ENCODE data around the gene CCDC57. TPM values are rescaled to one million over a fixed set of nuclear protein-coding genes. Genes with fewer than 3 reads are reported as not detected.

The CCDC57 gene
- total and polyA plus RNA-seq, 10 donors = 28.8 to 164 (median 51.9) TPM

DNA sequence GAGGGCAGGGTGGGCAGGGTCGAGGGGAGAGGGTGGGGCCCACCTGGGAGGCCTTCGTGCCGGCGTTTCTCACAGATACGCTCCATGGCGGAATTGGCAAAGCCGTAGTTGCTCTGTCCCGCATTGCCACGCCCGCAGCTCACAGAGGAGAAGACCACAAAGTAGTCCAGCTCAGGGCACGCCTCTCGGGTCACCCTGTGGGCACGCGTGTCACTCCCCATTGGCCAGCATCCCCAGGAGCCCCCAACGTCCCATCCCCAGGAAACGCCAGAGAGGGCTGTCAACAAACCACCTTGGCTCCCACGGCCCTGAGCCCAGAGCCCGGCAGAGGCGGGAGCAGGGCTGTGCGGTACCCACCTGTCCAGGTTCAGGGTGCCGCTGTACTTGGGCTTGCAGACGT lies 130.7 kb downstream of the CCDC57 start:
- peaks cover 0 to 13% (median 4%) of the 10 kb centered on the region in 6 donors for H3K4me1 ChIP-seq
- H3K27me3 ChIP-seq (replicated peaks in 1 of 7) = no peaks in the 10 kb centered on the region
- H3K36me3 ChIP-seq = peaks cover 0 to 95% (median 83%) of the 10 kb centered on the region in 6 donors
- DNase-seq = no peak
- no peak for TF ChIP-seq POLR2A (IDR thresholded peaks at IDR 0.05)
- TF ChIP-seq, protein P1, sequence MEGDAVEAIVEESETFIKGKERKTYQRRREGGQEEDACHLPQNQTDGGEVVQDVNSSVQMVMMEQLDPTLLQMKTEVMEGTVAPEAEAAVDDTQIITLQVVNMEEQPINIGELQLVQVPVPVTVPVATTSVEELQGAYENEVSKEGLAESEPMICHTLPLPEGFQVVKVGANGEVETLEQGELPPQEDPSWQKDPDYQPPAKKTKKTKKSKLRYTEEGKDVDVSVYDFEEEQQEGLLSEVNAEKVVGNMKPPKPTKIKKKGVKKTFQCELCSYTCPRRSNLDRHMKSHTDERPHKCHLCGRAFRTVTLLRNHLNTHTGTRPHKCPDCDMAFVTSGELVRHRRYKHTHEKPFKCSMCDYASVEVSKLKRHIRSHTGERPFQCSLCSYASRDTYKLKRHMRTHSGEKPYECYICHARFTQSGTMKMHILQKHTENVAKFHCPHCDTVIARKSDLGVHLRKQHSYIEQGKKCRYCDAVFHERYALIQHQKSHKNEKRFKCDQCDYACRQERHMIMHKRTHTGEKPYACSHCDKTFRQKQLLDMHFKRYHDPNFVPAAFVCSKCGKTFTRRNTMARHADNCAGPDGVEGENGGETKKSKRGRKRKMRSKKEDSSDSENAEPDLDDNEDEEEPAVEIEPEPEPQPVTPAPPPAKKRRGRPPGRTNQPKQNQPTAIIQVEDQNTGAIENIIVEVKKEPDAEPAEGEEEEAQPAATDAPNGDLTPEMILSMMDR (IDR thresholded peaks at IDR 0.05 in 8 of 11, conservative IDR thresholded peaks at IDR 0.05 in 3 of 11) = no peak
- TF ChIP-seq POLR2AphosphoS5 (IDR thresholded peaks at IDR 0.05) = no peak
- 91 to 96% (median 93%) methylated on average over 6 to 22 of the region's 22 CpGs for WGBS, 5 donors
- H3K9me3 ChIP-seq = no peaks in the 10 kb centered on the region
- H3K27ac ChIP-seq = no peak overlapping the region
- no peak overlapping the region for H3K4me3 ChIP-seq
- intact Hi-C loops (cut with DNase I; ENCODE audit: low total_unique reads) = no loop called here

DNA sequence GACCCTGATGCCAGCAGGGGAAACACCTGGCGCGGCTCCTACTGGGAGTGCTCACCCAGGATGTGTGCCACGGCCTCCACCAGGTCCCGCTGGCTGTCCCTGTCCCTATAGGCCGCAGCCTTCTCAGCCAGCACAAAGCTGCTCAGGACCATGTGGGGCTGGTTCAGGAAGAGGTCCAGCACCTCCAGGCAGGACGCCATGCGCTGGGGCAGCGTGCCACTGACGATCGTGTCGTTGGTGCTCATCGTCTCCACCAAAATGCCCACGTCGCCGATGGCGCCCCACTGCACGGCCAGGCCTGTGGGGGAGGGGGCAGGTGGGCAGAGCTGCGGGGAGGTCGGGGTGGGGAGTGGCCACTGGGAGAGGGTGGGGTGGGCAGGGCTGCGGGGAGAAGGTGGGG lies 131.1 kb downstream of the CCDC57 start:
- no peak overlapping the region for H3K27ac ChIP-seq
- intact Hi-C loops (cut with DNase I; ENCODE audit: low total_unique reads) = no loop called here
- DNase-seq = no peak
- H3K27me3 ChIP-seq (replicated peaks in 1 of 7) = no peaks in the 10 kb centered on the region
- no peak overlapping the region for H3K4me3 ChIP-seq
- 87 to 98% (median 94%) methylated on average over 3 to 20 of the region's 20 CpGs for WGBS, 5 donors
- peaks cover 0 to 91% (median 79%) of the 10 kb centered on the region in 6 donors for H3K36me3 ChIP-seq
- no peak for TF ChIP-seq POLR2AphosphoS5 (IDR thresholded peaks at IDR 0.05)
- TF ChIP-seq POLR2A (IDR thresholded peaks at IDR 0.05) = no peak
- TF ChIP-seq, protein P1 (IDR thresholded peaks at IDR 0.05 in 8 of 11, conservative IDR thresholded peaks at IDR 0.05 in 3 of 11) = no peak
- H3K9me3 ChIP-seq = no peaks in the 10 kb centered on the region
- peaks cover 0 to 13% (median 4%) of the 10 kb centered on the region in 6 donors for H3K4me1 ChIP-seq

DNA sequence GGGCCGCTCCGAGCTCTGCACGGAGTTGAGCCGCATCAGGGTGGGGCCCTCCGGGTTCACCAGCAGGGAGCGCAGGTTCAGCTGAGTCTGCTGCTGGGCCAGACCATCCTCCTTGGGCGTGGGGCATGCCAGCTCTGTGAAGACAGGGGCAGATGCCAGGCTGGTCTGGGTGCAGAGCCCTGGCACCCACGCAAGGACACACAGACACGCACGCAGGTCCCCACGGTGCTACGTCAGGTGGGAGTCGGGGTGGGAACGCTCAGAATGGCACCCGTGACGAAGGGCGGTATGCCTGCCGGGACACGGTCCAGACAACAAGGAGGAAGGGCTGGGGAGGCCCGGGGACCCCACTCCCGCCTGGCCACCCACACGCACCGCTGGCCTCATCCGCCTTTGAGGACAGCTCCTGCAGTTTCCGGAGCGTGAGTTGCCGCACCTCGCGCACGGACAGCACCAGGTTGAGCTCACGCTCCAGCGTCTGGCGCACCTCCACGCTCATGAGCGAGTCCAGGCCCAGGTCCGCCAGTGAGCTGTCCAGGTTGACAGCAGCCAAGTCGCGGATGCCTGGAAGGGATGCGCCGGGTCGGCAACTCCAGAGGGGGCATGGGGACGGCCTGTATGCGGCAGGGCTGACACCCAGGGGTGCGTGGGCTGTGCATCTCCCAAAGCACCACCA lies 131.7 kb downstream of the CCDC57 start:
- Histone ChIP-seq H3K9me3 (no peaks in the 10 kb centered on the region), H3K27ac (no peak overlapping the region), H3K4me3 (no peak overlapping the region), H3K36me3 (peaks cover 0 to 85% (median 72%) of the 10 kb centered on the region in 6 donors), H3K4me1 (peaks cover 0 to 13% (median 4%) of the 10 kb centered on the region in 6 donors), H3K27me3 (replicated peaks in 1 of 7) (no peaks in the 10 kb centered on the region)
- no peak for TF ChIP-seq POLR2A (IDR thresholded peaks at IDR 0.05)
- TF ChIP-seq, protein P1 (IDR thresholded peaks at IDR 0.05 in 8 of 11, conservative IDR thresholded peaks at IDR 0.05 in 3 of 11) = no peak
- no peak for TF ChIP-seq POLR2AphosphoS5 (IDR thresholded peaks at IDR 0.05)
- intact Hi-C loops (cut with DNase I; ENCODE audit: low total_unique reads) = no loop called here
- WGBS, 5 donors = 93 to 96% (median 96%) methylated on average over 16 to 44 of the region's 44 CpGs
- DNase-seq = no peak

DNA sequence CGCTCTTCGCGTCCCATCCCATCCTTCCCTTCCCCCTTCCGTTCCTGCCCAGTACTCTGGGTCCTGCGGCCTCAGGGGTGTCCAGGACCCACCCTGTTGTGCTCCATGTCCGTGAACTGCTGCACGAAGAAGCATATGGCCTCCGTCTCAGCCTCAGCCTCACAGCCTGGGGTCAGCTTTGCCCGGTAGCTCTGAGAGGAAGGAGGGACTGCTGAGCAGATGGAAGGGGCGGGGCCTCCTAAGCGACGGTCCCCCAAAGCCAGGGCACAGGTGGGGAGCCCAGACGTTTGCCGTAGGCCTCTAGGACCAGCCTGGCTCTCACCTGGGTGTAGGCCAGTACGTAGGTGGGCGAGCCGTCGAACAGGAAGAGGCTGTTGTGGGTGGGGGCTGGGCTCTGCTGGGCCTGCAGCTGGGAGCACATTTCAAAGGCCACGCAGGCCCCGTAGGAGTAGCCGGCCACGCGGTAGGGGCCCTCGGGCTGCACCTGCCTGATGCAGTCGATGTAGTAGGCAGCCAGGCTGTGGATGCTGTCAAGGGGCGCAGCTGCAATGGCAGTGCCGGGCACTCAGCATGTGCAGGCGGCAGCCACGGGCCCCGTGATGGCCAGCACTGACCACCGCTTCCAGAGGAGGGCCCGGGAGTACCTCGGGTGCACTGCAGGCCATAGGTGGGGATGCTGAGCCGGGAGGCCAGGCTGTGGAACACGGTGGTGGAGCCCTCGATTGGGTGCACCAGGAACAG lies 132.4 kb downstream of the CCDC57 start:
- H3K9me3 ChIP-seq = no peaks in the 10 kb centered on the region
- no peak for DNase-seq
- 85 to 93% (median 91%) methylated on average over 19 to 36 of the region's 36 CpGs for WGBS, 5 donors
- TF ChIP-seq POLR2A (IDR thresholded peaks at IDR 0.05) (no peak), POLR2AphosphoS5 (IDR thresholded peaks at IDR 0.05) (no peak)
- TF ChIP-seq, protein P1 (IDR thresholded peaks at IDR 0.05 in 8 of 11, conservative IDR thresholded peaks at IDR 0.05 in 3 of 11) = no peak
- no peak overlapping the region for H3K4me3 ChIP-seq
- peaks cover 0 to 78% (median 65%) of the 10 kb centered on the region in 6 donors for H3K36me3 ChIP-seq
- peaks cover 0 to 7% (median under 1%) of the 10 kb centered on the region in 6 donors for H3K4me1 ChIP-seq
- intact Hi-C loops (cut with DNase I; ENCODE audit: low total_unique reads) = no loop called here
- no peaks in the 10 kb centered on the region for H3K27me3 ChIP-seq (replicated peaks in 1 of 7)
- H3K27ac ChIP-seq = no peak overlapping the region
